GM12872 (cell line): ENCODE measurements around the gene PAK3.

Experiments
- CTCF ChIP-seq: IDR thresholded peaks from 3 replicates; pipeline ENCODE4 v1.5.1; 2011; ENCODE audit warnings: low read depth, mild to moderate bottlenecking, low read length, moderate library complexity; ENCODE audit not compliant: insufficient read depth

PAK3 gene

GRCh38 chrX:111200327-111200726 is 104.3 kb downstream of the PAK3 start:
- TF ChIP-seq CTCF: no peak

GRCh38 chrX:111207851-111208250 is 111.9 kb downstream of the PAK3 start:
- no peak for TF ChIP-seq CTCF

GRCh38 chrX:111216293-111216801 is 120.4 kb downstream of the PAK3 start:
- no peak for TF ChIP-seq CTCF

GRCh38 chrX:111244235-111244750 is 148.3 kb downstream of the PAK3 start:
- peak; percentile 37; the same call in 2 of the 3 replicates for TF ChIP-seq CTCF

GRCh38 chrX:111254896-111255693 is 159.1 kb downstream of the PAK3 start:
- TF ChIP-seq CTCF: no peak

- TF ChIP-seq CTCF: no peak
These were observed 161.7 kb downstream of the PAK3 start for GRCh38 chrX:111257733-111258132.

- TF ChIP-seq CTCF: no peak
These were observed 163.6 kb downstream of the PAK3 start for GRCh38 chrX:111259559-111259958.
